Testis (tissue), 3 donors: ENCODE data around the gene H6PD. TPM values are rescaled to one million over a fixed set of nuclear protein-coding genes. Genes with fewer than 3 reads are reported as not detected.

Experiments used
- DNase-seq: peaks from one replicate; pipeline ENCODE4 v3.0.0-alpha.2; 2019
- H3K27ac ChIP-seq, 2 donors: fragments of 200-600 bp; sonication (generic); one replicate each; pipeline ENCODE4 v1.5.1; 2019
- H3K27me3 ChIP-seq: fragments of 200-600 bp; sonication (generic); one replicate; pipeline ENCODE4 v1.5.1; 2019
- H3K36me3 ChIP-seq: fragments of 200-600 bp; sonication (generic); one replicate; pipeline ENCODE4 v1.5.1; 2017; ENCODE audit warnings: low read depth; ENCODE audit errors: missing control alignments
- H3K4me1 ChIP-seq: fragments of 200-600 bp; sonication (generic); one replicate; pipeline ENCODE4 v1.5.1; 2019
- H3K4me3 ChIP-seq, 2 donors: fragments of 200-600 bp; sonication (generic); one replicate each; pipeline ENCODE4 v1.5.1; 2017 to 2019
- H3K9me3 ChIP-seq: fragments of 200-600 bp; sonication (generic); one replicate; pipeline ENCODE4 v1.5.1; 2017
- POLR2A ChIP-seq: fragments of 450-650 bp; IDR thresholded peaks from one replicate; pipeline ENCODE4 v1.6.1; 2017; ENCODE audit warnings: antibody characterized with exemption, mild to moderate bottlenecking, moderate library complexity
- whole genome bisulfite sequencing, 2 donors: methylation state at CpG; one replicate each; pipeline ENCODE4 v1.1.5; 2018; 5-methylcytosine and 5-hydroxymethylcytosine counted together
- intact Hi-C: fragments of 100-400 bp; cut with DNase I; formaldehyde crosslinking; loops from one replicate; pipeline ENCODE4 v1.15.1; 2023; ENCODE audit warnings: low total_unique reads
- polyA plus RNA-seq: library from polyadenylated mRNA; stranded (reverse); fragments of 350-450 nt; fragmentation: Illumina TruSeq; extraction: RNeasy Lipid Tissue Mini Kit (QIAGEN cat#74804); gene quantifications from one replicate; pipeline ENCODE4 v1.2.3, GENCODE V29; 2014; ENCODE audit warnings: low read depth, low replicate concordance; ENCODE audit not compliant: insufficient read depth
- total RNA-seq, 2 donors: library from RNA; depleted of rRNA; stranded (reverse); fragments of >200 nt; gene quantifications; one replicate each; pipeline ENCODE4 v1.2.3, GENCODE V29; 2016
- TF ChIP-seq, protein P1 (sequence below), 3 experiments: fragments of 450-650 bp in 2 of 3; fragments of 200-600 bp in 1 of 3; sonication (generic) in 1 of 3; IDR thresholded peaks; one replicate each; pipeline ENCODE4 v1.5.1; 2016 to 2019; ENCODE audit warnings: antibody characterized with exemption in 3 of 3, mild to moderate bottlenecking in 2 of 3, moderate library complexity in 1 of 3

The H6PD gene
- total and polyA plus RNA-seq, 3 donors from 2014 or later = 23.8 to 67.8 (median 55.0) TPM

DNA sequence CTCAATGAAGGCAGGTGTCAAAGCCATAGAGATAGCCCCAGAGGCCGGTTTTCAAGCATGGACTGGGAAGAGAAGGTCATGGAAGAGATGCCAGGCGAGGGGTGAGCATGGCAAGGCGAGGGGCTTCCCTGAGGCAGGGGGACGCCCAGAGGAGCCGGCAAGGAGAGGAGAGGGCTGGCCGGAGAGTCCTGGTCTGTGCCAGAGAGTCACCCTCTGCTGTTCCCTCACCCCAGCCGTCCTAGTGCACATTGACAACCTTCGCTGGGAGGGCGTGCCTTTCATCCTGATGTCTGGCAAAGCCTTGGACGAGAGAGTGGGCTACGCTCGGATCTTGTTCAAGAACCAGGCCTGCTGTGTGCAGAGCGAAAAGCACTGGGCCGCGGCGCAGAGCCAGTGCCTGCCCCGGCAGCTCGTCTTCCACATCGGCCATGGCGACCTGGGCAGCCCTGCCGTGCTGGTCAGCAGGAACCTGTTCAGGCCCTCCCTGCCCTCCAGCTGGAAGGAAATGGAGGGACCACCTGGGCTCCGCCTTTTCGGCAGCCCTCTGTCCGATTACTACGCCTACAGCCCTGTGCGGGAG is 28.8 kb downstream of the H6PD start:
- H3K36me3 ChIP-seq = no peaks in the 10 kb centered on the region
- intact Hi-C loops = no loop called here
- WGBS, 2 donors = 87 to 92% methylated on average over 25 to 26 of the region's 26 CpGs

DNA sequence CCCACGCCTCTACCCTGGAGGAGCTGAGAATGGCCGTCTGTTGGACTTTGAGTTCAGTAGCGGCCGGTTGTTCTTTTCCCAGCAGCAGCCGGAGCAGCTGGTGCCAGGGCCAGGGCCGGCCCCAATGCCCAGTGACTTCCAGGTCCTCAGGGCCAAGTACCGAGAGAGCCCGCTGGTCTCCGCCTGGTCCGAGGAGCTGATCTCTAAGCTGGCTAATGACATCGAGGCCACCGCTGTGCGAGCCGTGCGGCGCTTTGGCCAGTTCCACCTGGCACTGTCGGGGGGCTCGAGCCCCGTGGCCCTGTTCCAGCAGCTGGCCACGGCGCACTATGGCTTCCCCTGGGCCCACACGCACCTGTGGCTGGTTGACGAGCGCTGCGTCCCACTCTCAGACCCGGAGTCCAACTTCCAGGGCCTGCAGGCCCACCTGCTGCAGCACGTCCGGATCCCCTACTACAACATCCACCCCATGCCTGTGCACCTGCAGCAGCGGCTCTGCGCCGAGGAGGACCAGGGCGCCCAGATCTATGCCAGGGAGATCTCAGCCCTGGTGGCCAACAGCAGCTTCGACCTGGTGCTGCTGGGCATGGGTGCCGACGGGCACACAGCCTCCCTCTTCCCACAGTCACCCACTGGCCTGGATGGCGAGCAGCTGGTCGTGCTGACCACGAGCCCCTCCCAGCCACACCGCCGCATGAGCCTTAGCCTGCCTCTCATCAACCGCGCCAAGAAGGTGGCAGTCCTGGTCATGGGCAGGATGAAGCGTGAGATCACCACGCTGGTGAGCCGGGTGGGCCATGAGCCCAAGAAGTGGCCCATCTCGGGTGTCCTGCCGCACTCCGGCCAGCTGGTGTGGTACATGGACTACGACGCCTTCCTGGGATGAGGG is 29.7 kb downstream of the H6PD start:
- Histone ChIP-seq H3K36me3 (no peaks in the 10 kb centered on the region), H3K27ac (no peak overlapping the region), H3K27me3 (no peaks in the 10 kb centered on the region), H3K4me3 (no peak overlapping the region), H3K9me3 (no peaks in the 10 kb centered on the region), H3K4me1 (no peaks in the 10 kb centered on the region)
- no peak for TF ChIP-seq POLR2A
- TF ChIP-seq, protein P1, sequence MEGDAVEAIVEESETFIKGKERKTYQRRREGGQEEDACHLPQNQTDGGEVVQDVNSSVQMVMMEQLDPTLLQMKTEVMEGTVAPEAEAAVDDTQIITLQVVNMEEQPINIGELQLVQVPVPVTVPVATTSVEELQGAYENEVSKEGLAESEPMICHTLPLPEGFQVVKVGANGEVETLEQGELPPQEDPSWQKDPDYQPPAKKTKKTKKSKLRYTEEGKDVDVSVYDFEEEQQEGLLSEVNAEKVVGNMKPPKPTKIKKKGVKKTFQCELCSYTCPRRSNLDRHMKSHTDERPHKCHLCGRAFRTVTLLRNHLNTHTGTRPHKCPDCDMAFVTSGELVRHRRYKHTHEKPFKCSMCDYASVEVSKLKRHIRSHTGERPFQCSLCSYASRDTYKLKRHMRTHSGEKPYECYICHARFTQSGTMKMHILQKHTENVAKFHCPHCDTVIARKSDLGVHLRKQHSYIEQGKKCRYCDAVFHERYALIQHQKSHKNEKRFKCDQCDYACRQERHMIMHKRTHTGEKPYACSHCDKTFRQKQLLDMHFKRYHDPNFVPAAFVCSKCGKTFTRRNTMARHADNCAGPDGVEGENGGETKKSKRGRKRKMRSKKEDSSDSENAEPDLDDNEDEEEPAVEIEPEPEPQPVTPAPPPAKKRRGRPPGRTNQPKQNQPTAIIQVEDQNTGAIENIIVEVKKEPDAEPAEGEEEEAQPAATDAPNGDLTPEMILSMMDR (IDR thresholded peaks at IDR 0.05) = no peak
- intact Hi-C loops = no loop called here
- no peak for DNase-seq
- 94 to 98% methylated on average over 20 to 49 of the region's 50 CpGs for WGBS, 2 donors

More for the DNA sequence above, 28.8 kb downstream of the H6PD start:
- no peak overlapping the region for H3K4me3 ChIP-seq
- DNase-seq = no peak
- H3K9me3 ChIP-seq = no peaks in the 10 kb centered on the region
- no peaks in the 10 kb centered on the region for H3K27me3 ChIP-seq
- no peaks in the 10 kb centered on the region for H3K4me1 ChIP-seq
- H3K27ac ChIP-seq = no peak overlapping the region
- TF ChIP-seq POLR2A = no peak
- TF ChIP-seq, protein P1 (IDR thresholded peaks at IDR 0.05) = no peak

DNA sequence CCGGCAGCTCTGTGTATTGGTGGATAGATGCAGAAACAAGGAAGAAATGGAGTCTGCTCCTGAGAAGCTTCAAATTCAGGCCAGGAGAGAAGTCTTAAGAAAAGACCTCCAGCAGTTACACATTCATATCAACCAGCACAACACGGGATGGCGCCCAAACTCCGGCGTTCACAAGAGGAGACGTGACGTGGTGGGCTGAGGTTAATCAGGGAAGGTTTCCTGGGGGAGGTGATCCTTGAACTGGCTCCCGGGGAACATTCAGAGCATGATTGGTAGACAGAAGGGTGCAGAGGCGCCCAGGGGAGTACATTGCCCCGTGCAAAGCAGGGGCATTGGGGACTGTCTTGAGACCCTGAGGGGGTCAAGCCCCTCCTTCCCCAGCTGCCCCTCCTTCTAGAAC is 30.5 kb downstream of the H6PD start:
- no peaks in the 10 kb centered on the region for H3K36me3 ChIP-seq

DNA sequence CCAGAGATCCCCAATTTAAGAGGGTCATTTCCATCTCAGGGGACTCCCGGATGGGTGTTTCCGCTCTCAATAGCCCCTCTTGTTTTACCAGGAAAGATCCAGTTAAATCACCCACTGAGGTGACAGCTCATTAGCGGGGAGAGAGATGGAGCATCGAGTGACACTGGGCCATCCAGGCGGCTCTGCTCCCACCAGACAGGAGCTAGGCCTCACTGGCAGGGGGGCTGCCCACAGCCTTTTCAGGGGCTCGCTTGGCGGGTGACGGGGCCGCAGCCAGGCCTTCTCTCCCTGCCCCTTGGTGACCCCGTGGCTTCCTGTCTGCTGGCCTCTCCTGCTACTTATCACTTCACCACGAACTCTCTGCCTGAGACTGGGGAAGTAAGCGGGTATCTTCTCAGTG is 31.4 kb downstream of the H6PD start:
- no peaks in the 10 kb centered on the region for H3K36me3 ChIP-seq
- intact Hi-C loops = no loop called here
- no peak overlapping the region for H3K27ac ChIP-seq
- 87 to 98% methylated on average over 7 to 12 of the region's 12 CpGs for WGBS, 2 donors
- H3K4me1 ChIP-seq = peaks cover 5% of the 10 kb centered on the region
- H3K9me3 ChIP-seq = no peaks in the 10 kb centered on the region
- no peaks in the 10 kb centered on the region for H3K27me3 ChIP-seq
- no peak for DNase-seq
- no peak overlapping the region for H3K4me3 ChIP-seq
- TF ChIP-seq POLR2A = no peak
- TF ChIP-seq, protein P1 (IDR thresholded peaks at IDR 0.05) = no peak

More for the DNA sequence above, 30.5 kb downstream of the H6PD start:
- TF ChIP-seq, protein P1 (IDR thresholded peaks at IDR 0.05) = no peak
- TF ChIP-seq POLR2A = no peak
- no peaks in the 10 kb centered on the region for H3K9me3 ChIP-seq
- no peak for DNase-seq
- intact Hi-C loops = no loop called here
- no peak overlapping the region for H3K4me3 ChIP-seq
- H3K4me1 ChIP-seq = no peaks in the 10 kb centered on the region
- H3K27me3 ChIP-seq = no peaks in the 10 kb centered on the region
- WGBS, 2 donors = 79 to 84% methylated on average over 10 of the region's 10 CpGs
- H3K27ac ChIP-seq = no peak overlapping the region
